ENCODE data around the gene TNIK. TPM values are rescaled to one million over a fixed set of nuclear protein-coding genes. Genes with fewer than 3 reads are reported as not detected.
"Not testable (repeated sequence)": the region's sequence is repeated elsewhere in the genome, so short reads cannot be mapped to it uniquely, and the experiment has no call there.

The TNIK gene
- total RNA-seq, 2 donors from 2014 or later = 5.6 to 47.1 TPM

- Histone ChIP-seq H3K4me1 (replicated peaks) (no peaks in the 10 kb centered on the region), H3K4me3 (no peak overlapping the region), H3K27me3 (replicated peaks; ENCODE audit: insufficient read depth) (no peaks in the 10 kb centered on the region), H3K36me3 (no peaks in the 10 kb centered on the region), H3K9me3 (no peaks in the 10 kb centered on the region), H3K27ac (no peak overlapping the region)
- 78% methylated on average over 3 of the region's 3 CpGs for whole genome bisulfite sequencing
- intact Hi-C loops (cut with DNase I) = loop anchor here (5.0 kb wide), 1 partner anchor 73 kb away; no protein-coding TSS in a partner anchor
- TF ChIP-seq POLR2AphosphoS5 (IDR thresholded peaks at IDR 0.05) = no peak
- TF ChIP-seq POLR2A (IDR thresholded peaks at IDR 0.05) = no peak
- no peak for TF ChIP-seq CTCF (IDR thresholded peaks at IDR 0.05)
- DNase-seq (ENCODE audit: low spot score) = no peak
Measured at GRCh38 chr3:171384101-171384891, 75.9 kb downstream of the TNIK start.

DNA sequence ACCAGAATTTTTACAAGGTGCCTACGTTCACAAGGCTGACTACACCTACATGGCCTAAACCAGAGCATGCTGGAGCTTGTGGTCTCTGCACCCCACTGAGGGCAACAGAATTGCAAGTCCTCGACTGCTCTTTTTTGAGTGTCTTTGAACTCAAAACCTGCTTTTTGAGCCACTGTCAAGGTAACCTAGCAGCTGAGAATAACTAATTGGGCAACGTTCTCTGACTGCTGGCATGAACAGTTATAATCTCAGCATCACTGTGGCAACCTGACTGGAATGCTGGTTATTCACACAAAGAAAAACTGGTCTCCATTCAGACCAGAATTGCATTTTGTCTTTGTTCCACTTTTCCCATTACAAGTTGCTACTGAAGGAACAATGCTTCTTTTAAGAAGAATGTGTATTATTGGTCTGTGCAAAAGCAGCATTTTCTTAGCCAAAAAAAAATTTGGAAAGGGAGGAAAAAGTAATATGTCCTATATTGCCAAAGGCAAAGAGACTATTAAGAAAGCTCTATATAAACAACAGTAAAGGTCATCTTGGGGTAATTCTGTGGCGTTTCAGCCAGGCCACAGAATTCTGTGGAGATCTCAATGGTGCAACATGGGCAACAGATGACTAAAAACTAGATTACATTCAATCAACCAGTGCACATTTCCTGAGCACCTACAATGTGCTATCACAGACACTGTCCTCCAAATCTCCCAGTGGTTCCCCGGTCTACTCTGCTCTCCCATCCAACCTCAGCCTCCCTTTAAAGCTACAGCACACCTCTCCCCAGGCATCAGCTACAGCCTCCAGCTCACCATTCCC lies 76.8 kb downstream of the TNIK start:
- TF ChIP-seq POLR2AphosphoS5 (IDR thresholded peaks at IDR 0.05) (no peak), POLR2A (IDR thresholded peaks at IDR 0.05) (no peak), CTCF (IDR thresholded peaks at IDR 0.05) (no peak)
- no peak for DNase-seq (ENCODE audit: low spot score)
- no peaks in the 10 kb centered on the region for H3K9me3 ChIP-seq
- no peaks in the 10 kb centered on the region for H3K4me1 ChIP-seq (replicated peaks)
- no peak overlapping the region for H3K4me3 ChIP-seq
- no peaks in the 10 kb centered on the region for H3K36me3 ChIP-seq
- intact Hi-C loops (cut with DNase I) = loop anchor here (5.0 kb wide), 1 partner anchor 74 kb away; no protein-coding TSS in a partner anchor
- H3K27me3 ChIP-seq (replicated peaks; ENCODE audit: insufficient read depth) = no peaks in the 10 kb centered on the region
- WGBS = 37% methylated on average over 5 of the region's 5 CpGs
- no peak overlapping the region for H3K27ac ChIP-seq

- not testable (repeated sequence) for H3K9me3 ChIP-seq; H3K27me3 ChIP-seq (replicated peaks; ENCODE audit: insufficient read depth); H3K27ac ChIP-seq; DNase-seq (ENCODE audit: low spot score); H3K4me1 ChIP-seq (replicated peaks); H3K36me3 ChIP-seq; H3K4me3 ChIP-seq
- intact Hi-C loops (cut with DNase I) = loop anchor here (5.0 kb wide), 1 partner anchor 75 kb away; no protein-coding TSS in a partner anchor
- 93% methylated on average over 4 of the region's 4 CpGs for WGBS
Measured at GRCh38 chr3:171382347-171382746, 77.9 kb downstream of the TNIK start.

DNA sequence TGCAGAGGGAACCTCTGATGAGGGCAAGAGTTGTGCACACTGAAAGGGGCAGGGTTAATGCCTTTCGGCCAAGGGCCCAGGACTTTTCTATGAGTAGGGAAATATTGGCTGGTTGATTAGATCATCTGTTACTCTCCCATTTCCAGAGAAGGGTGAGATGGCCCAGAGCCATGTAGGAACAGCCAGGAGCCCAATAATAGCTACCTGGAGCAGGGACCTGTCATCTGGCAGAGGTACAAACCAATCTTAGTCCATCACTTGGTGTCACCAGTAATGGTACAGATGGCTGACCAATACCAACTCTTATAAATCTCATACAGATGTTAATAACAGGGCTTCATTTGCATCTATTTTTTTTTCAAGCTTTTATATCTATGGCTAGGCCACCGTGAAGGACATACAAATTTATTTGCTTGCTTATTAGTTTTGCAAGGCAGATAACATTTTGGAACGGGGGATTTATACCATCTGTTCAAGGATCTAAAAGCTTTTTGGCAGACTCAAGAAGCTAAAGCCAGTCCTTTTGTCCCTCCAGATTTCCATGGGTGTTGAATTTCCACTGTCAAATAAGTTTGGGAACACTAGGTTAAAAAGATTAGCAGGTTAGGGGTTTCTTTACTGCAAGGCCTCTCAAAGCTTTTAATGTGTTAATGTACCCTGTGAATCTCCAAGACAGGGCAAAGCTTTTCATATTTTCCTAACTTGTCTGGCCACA lies 79.3 kb downstream of the TNIK start:
- no peak for TF ChIP-seq CTCF (IDR thresholded peaks at IDR 0.05)
- no peak for TF ChIP-seq POLR2A (IDR thresholded peaks at IDR 0.05)
- TF ChIP-seq POLR2AphosphoS5 (IDR thresholded peaks at IDR 0.05) = no peak
- 26% methylated on average over 3 of the region's 3 CpGs for WGBS
- no peaks in the 10 kb centered on the region for H3K4me1 ChIP-seq (replicated peaks)
- no peaks in the 10 kb centered on the region for H3K9me3 ChIP-seq
- no peak for DNase-seq (ENCODE audit: low spot score)
- no peak overlapping the region for H3K4me3 ChIP-seq
- intact Hi-C loops (cut with DNase I) = loop anchor here (5.0 kb wide), 1 partner anchor 76 kb away; no protein-coding TSS in a partner anchor
- no peaks in the 10 kb centered on the region for H3K27me3 ChIP-seq (replicated peaks; ENCODE audit: insufficient read depth)
- no peaks in the 10 kb centered on the region for H3K36me3 ChIP-seq
- H3K27ac ChIP-seq = no peak overlapping the region

DNA sequence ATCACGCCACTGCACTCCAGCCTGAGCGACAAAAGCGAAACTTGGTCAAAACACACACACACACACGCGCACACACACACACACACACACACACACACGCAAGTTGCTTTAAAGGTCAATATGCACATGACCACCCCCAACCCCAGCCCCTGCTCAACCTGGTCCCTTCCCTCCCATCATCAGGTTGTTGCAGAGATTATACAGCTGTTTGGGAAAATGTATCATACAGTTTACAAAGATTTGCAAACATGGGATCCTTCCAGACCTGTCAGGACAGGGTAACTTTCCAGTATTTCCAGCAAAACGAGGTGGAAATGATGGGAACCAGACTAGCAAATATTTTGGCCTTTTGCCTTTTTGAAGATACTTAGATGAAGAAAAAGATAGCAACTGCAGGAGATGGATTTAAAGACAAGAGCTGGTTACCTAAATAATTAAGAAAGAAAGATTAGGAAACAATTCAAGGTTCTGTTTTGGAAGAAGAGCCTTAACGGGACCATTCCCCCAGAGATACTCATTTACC lies 80.2 kb downstream of the TNIK start:
- TF ChIP-seq CTCF (IDR thresholded peaks at IDR 0.05) (no peak), POLR2A (IDR thresholded peaks at IDR 0.05) (no peak), POLR2AphosphoS5 (IDR thresholded peaks at IDR 0.05) (no peak)
- no peaks in the 10 kb centered on the region for H3K27me3 ChIP-seq (replicated peaks; ENCODE audit: insufficient read depth)
- WGBS = 73% methylated on average over 8 of the region's 8 CpGs
- H3K4me1 ChIP-seq (replicated peaks) = no peaks in the 10 kb centered on the region
- no peaks in the 10 kb centered on the region for H3K36me3 ChIP-seq
- H3K27ac ChIP-seq = no peak overlapping the region
- H3K4me3 ChIP-seq = no peak overlapping the region
- no peak for DNase-seq (ENCODE audit: low spot score)
- no peaks in the 10 kb centered on the region for H3K9me3 ChIP-seq
- intact Hi-C loops (cut with DNase I) = loop anchor here (5.0 kb wide), 1 partner anchor 77 kb away; no protein-coding TSS in a partner anchor

All from prostate gland (tissue), 2 donors.